Fibroblast of skin of scalp (primary cell): ENCODE results near the gene FRS2.

ENCODE experiments used
- DNase-seq: peaks from one replicate; pipeline ENCODE4 v3.0.0-alpha.2; 2013

FRS2 gene

DNA sequence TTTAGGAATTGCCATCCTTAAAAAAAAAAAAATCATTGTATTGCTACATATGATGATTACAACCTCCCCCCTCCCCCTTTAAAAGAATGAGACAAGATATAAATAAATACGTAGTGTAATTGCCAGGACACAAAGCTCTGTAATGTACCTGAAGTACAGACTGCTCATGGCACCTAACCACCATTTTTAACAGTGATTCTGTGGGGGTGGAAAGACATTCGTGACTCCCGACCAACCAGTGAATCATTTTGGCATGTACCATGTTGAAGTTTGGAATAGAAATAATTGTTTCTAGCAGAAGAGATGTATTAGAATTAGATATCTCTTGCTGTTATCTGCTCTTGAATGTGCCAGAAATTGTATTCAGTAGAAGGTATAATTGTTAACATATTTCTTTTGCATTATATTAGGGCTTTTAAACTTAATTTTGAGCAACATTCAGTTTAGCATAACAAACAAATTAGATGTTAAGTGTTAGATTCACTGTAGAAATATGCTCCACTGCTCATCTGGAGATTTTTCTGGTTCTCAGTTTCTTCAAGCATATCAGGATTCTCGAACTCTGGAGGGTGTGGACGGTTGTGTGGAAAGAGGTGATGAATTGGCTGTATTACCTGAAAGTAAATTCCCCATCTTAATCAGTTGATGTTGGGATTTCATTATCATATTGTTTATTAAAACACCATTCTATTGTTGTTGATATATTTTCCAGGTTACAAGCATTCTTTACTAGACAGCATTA lies 31.1 kb downstream of the FRS2 start:
- DNase-seq = peak; percentile 23

- DNase-seq = peak; percentile 73
Observed at GRCh38 chr12:69502345-69503081, 32.3 kb downstream of the FRS2 start.

GRCh38 chr12:69508091-69508490 lies 37.9 kb downstream of the FRS2 start:
- DNase-seq = peak; percentile 22

DNA sequence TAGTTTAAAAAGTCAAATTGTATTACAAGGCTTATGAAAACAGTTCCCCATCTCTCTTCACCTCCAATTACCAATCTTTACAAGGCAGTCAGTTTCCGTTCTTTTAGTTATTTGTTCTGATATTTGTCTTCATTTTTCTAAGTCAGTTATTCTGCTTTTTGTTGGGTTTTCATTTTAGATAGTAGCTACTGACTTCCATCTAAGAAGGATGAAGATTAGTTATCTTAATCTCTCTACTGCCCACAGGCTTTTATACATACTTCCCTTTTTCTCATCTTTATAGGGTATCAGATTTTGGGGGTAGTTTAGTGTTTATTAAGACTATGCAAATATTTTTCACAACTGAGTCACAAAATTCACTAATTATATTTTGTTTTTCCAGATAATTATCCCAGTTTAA lies 38.4 kb downstream of the FRS2 start:
- DNase-seq = no peak

- peak; percentile 63 for DNase-seq
Observed at GRCh38 chr12:69509308-69509736, 39.1 kb downstream of the FRS2 start.

GRCh38 chr12:69509904-69510827 lies 40.0 kb downstream of the FRS2 start:
- DNase-seq = no peak

DNA sequence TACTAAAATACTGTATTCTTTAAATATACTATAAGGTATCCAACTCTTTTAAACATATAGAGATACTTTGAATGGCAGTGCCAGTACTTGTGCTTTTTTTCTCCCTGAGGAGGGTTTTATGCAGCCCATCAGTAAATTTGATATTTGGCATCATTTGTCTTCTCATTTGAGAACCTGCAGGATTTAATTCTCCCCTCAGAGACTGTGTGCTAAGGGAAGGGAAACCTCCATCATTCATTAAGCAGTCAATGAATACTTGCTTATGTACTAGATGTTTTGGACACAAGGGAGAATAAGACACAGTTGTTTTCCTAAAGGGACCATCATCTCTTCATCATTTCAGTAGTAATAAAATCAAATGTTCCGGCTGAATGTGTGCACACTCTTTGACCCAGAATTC lies 40.8 kb downstream of the FRS2 start:
- no peak for DNase-seq

DNA sequence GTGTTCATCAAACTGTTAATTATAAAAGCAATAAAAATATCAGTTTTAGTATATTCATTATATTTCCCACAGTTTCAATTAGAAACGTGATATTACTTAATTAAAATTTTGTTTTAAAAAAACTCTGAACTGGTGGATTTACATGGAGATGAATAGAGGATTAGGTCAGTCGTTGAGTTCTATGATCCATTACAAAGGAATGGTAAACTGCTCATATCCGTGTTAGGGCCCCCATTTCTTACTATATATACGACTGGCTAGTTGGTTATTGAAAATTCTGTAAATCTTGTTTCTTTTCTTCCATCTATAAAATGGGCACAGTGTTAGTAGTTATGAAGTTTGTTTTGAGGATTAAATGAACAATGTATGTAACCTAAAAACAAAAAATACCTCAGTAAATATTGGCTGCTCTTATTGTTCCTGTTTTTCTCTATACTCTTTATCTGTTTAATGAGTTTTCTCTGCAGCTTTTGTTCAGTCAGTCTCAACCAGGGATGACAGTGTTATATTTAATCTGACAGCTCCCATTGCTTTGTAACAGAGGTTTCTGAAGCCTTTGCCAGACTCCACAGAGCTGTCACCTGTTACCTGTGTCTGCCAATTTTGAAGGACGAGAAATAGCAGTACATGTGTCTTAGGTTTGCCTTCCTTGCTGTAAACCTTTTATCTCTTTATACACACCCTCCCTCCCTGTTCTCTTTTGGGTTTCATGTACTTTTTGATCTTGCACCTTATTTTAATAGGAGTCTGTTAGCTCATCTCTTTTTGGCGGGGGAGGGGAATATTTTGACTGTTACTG lies 41.5 kb downstream of the FRS2 start:
- no peak for DNase-seq

GRCh38 chr12:69512820-69513219 lies 42.6 kb downstream of the FRS2 start:
- DNase-seq = no peak

GRCh38 chr12:69513297-69513696 lies 43.1 kb downstream of the FRS2 start:
- peak; percentile 48 for DNase-seq

DNA sequence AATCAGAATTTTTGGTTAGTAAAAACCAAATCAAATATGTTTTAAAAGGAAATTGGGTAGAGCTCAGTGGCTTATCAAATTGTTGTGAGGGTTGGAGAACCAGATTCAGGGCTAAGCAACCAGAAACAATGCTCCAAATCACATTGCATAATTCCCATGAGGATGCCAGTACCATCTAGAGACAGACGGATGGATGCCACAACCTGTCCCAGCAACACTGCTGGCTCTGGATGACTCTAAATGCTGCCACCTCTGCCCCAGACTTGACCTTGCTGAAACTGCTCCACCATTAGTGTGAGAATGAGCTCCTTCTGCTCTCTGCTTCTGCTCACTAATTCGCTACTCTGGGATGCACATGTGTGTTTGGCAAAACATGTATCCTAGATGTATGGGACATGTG lies 43.9 kb downstream of the FRS2 start:
- no peak for DNase-seq

- DNase-seq = no peak
Observed at GRCh38 chr12:69514845-69515244, 44.7 kb downstream of the FRS2 start.

- no peak for DNase-seq
Observed at GRCh38 chr12:69515394-69515930, 45.3 kb downstream of the FRS2 start.

DNA sequence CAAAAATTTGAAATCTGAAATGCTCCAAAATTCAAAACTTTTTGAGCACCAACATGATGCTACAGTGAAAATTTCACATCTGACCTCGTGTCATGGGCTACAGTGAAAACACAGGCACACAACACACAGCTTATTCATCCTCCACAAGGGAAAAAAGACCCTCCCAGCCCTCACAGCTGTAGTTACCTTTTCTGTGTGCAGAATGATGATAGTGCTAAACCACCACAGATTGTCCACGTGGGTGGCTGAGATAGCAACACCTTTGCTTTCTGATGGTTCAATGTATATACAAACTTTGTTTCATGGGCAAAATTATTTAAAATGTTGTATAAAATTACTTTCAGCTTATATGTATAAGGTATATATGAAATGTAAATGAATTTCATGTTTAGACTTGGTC lies 46.8 kb downstream of the FRS2 start:
- no peak for DNase-seq

DNA sequence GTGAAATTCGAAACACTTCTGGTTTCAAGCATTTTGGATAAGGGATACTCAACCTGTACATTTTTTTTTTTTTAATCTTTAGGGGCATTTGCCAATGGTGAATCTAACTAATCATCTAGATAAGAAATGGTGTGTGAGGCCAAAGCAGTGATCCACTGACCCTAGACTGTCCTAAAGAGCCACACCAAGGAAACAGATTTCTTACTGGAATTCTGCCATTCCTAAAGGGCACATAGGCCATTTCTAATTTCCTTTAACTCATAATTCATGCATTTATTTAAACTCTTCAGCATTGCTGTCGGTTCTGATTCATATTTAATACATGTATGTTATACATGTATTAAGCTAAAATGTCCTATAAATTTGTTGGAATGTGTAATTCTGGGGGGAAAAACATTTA lies 47.2 kb downstream of the FRS2 start:
- no peak for DNase-seq

DNA sequence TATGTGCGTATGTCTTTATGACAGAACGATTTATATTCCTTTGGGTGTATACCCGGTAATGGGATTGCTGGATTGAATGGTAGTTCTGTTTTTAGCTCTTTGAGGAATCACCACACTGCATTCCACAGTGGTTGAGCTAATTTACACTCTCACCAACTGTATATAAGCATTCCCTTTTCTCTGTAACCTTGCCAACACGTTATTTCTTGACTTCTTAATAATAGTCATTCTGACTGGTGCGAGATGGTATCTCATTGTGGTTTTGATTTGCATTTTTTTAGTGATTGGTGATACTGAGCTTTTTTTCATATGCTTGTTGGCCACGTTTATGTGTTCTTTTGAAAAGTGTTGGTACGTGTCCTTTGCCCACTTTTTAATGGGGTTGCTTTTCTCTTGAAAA lies 49.7 kb downstream of the FRS2 start:
- DNase-seq = peak; percentile 73

- DNase-seq = no peak
Observed at GRCh38 chr12:69523433-69524330, 53.5 kb downstream of the FRS2 start.

DNA sequence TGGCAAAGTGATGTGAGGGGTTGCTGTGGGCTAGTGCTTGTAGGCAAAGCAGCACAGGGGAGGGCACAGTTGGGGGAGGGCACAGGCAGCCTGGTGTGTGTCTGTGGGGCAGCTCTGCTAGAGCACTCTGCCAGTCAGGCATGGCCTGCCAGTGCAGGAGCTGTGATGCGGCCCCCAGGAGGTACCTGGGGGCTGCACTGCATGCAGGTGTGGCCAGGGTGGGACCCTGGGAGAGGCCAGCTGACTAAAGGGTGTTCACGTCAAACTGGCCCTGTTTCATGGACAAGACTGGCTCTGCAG lies 54.1 kb downstream of the FRS2 start:
- DNase-seq = no peak

- DNase-seq = peak; percentile 67
Observed at GRCh38 chr12:69524755-69525469, 54.7 kb downstream of the FRS2 start.

DNA sequence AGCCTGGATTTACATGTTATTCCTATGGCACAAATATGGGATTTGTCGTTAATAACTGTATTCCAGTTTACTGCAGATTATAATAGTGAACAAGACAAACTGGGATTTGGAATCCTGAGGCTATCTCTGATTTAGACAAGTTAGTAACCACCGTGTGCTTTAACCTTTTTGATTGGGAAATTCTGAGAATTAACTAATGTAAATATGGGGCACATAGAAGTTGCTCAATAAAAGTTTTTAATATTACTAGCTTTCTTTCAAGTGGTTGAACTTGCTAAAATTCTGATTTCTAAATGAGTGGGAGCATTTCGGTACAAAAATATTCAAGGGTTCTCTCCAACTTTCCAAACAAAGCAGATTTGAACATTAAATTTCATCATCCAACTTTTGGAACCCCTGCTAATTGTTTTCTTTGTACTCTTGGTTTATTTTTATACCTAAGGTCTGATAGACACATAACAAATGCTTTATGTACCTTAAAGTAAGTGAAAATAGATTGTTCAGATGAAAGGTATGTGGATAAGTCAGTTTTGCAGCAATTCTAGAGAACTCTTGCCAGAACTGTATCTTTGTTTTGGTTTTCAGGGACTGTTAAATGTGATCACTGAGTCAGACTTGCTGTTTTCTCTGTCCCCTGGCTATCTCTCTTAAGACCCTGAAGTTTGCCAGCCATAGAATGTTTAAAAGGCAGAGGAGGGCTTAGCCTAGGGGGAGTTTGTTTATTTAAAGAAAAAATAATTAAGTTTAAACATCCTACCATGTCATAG lies 57.5 kb downstream of the FRS2 start:
- DNase-seq = peak; percentile 67
